ENCODE results near the gene PPP5C.
"Not testable (repeated sequence)": the region's sequence is repeated elsewhere in the genome, so short reads cannot be mapped to it uniquely, and the experiment has no call there.

Gene PPP5C

GRCh38 chr19:46409191-46409590 lies 62.3 kb downstream of the PPP5C start:
- H3K4me3 ChIP-seq (ENCODE audit: low read depth, low read length), result no peak overlapping the region
- no peak for TF ChIP-seq CTCF (IDR thresholded peaks at IDR 0.05; ENCODE audit: low read depth, low read length, missing control alignments)
- no peak for DNase-seq (ENCODE audit: low read depth)

GRCh38 chr19:46410205-46411087 lies 63.6 kb downstream of the PPP5C start:
- DNase-seq (ENCODE audit: low read depth), result no peak
- TF ChIP-seq CTCF (IDR thresholded peaks at IDR 0.05; ENCODE audit: low read depth, low read length, missing control alignments), result no peak
- H3K4me3 ChIP-seq (ENCODE audit: low read depth, low read length), result no peak overlapping the region

- DNase-seq (ENCODE audit: low read depth), result no peak
- no peak overlapping the region for H3K4me3 ChIP-seq (ENCODE audit: low read depth, low read length)
- TF ChIP-seq CTCF (IDR thresholded peaks at IDR 0.05; ENCODE audit: low read depth, low read length, missing control alignments), result no peak
Observed at GRCh38 chr19:46411088-46411924, 64.4 kb downstream of the PPP5C start.

GRCh38 chr19:46411925-46412649 lies 65.2 kb downstream of the PPP5C start:
- TF ChIP-seq CTCF (IDR thresholded peaks at IDR 0.05; ENCODE audit: low read depth, low read length, missing control alignments), result no peak
- no peak overlapping the region for H3K4me3 ChIP-seq (ENCODE audit: low read depth, low read length)
- no peak for DNase-seq (ENCODE audit: low read depth)

GRCh38 chr19:46412650-46413261 lies 65.9 kb downstream of the PPP5C start:
- H3K4me3 ChIP-seq (ENCODE audit: low read depth, low read length), result no peak overlapping the region
- no peak for DNase-seq (ENCODE audit: low read depth)
- TF ChIP-seq CTCF (IDR thresholded peaks at IDR 0.05; ENCODE audit: low read depth, low read length, missing control alignments), result no peak

GRCh38 chr19:46413262-46414031 lies 66.6 kb downstream of the PPP5C start, which contains the start of gene CCDC8:
CCDC8 (minus strand) TSS chr19:46413564; CDS start chr19:46412810, 754 bp downstream.
- TF ChIP-seq CTCF (IDR thresholded peaks at IDR 0.05; ENCODE audit: low read depth, low read length, missing control alignments), result no peak
- no peak within 1 kb of the TSS for H3K4me3 ChIP-seq (ENCODE audit: low read depth, low read length)
- DNase-seq (ENCODE audit: low read depth), result no peak

GRCh38 chr19:46414899-46415298 lies 68.0 kb downstream of the PPP5C start:
- not testable (repeated sequence) for H3K4me3 ChIP-seq (ENCODE audit: low read depth, low read length); DNase-seq (ENCODE audit: low read depth)

GRCh38 chr19:46415804-46416709 lies 69.2 kb downstream of the PPP5C start:
- H3K4me3 ChIP-seq (ENCODE audit: low read depth, low read length); DNase-seq (ENCODE audit: low read depth): not testable (repeated sequence)
